Activated CD8-positive, alpha-beta memory T cell treated with anti-CD3 and anti-CD28 coated beads, Interleukin-2, amount 50 U/mL, for 24 hours (primary cell): ENCODE results near the gene PSMB4.

Source experiments
- DNase-seq: peaks from one replicate; pipeline ENCODE4 v3.0.0-alpha.2; 2020; ENCODE audit errors: extremely low read depth

Gene PSMB4

DNA sequence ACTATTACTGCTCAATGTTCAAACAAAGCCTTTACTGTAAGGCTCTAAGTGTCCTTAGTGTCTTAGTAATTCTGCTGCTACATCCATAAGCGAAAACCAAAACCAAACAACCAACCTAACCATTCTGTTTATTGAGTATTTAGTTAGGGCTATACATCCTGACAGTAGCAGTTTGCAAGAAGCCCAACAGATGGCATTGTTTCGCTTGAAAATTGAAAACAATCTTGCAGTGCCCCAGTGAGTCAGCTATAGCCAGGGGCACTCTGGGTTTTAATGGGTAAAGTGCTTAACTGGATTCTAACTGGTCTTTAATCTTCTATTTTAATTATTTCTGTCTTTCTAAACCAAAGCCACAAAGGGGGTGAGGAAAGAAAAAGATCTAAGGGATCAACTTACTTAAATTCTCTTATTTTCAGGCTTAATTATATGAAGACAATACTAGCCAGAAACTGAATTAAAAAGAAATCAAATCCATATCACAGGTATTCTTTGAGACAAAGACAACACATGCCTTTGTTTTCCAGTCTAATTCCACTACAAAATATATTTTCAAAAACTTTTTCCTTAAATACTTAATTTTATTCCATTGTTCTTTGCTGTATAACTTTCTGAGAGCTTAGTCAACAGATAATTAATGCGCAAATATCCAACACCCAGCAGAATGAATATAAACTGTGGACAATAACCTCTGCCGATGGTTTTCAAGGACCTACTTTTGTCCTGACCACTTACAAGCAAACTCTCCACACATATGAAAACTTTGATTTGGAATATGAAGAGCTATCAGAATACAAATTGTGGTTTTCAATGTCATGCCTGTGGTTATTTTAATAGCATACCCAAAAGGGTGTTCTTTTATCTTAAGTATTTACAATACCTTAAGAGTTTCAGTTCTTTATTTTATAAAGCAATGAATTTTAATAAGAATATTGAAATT lies 44.7 kb downstream of the PSMB4 start:
- DNase-seq: peak; percentile 45

DNA sequence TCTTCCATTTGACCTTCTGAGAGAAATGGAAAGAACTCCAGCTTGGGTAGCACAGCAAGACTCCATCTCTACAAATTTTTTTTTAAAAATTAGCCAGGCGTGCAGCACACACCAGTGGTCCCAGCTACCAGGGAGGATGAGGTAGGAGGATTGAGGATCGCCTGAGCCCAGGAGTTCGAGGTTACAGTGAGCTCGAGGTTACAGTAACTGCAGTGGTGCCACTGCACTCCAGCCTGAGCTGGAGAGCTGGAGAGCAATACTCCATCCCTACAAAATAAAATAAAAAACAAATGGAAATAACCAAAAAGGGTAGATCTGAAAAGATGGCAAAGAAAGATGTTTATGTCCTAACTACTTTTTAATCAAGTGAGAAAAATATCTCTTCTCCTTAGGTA lies 45.4 kb downstream of the PSMB4 start:
- no peak for DNase-seq

DNA sequence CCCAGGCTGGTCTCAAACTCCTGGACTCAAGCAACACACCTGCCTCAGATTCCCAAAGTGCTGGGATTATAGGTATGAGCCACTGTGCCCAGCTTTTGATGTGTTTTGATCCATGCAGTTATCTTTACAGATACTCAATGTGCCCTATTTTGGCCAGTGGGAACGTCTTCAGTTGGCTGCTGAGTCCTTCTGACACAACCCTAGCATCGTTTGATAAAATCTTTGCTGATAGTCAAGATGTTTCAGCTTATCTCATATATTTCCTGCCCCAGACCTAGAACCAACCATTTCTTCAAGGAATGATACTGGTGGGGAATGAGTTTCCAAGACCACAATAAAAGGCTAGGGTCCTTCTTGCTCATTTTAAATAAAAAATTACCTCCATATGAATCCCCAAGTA lies 48.3 kb downstream of the PSMB4 start:
- DNase-seq: no peak
